GM19467 (cell line): ENCODE results near the gene SENP1.

Experiments used
- ATAC-seq: cut with Tn5 transposase; IDR thresholded peaks from one replicate; pipeline ENCODE4 v1.9.1; 2021; ENCODE audit warnings: mild to moderate bottlenecking, moderate library complexity; ENCODE audit not compliant: unreplicated experiment

SENP1 gene

DNA sequence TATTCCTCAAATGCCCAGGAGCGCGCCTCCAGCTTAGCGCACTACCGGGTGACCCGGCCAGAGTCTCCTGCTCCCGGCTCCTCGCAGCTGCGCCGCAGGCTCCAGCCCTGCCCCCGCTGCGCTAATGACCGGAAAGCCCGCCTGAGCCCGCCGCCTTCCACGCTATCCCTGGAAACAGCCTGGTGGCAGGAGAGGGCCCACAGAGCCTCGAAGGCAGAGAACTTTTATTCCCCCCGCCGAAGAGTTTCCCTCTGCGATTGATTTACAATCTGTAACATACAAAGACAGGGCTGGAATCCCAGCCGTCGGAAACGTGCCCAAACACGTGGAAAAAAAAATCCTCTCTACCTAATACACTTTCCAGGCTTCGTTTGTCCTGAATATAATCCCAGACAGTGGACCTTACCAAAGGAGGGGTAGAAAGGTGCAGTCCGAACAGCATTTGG, 103.1 kb downstream of the SENP1 start:
- ATAC-seq = no peak

DNA sequence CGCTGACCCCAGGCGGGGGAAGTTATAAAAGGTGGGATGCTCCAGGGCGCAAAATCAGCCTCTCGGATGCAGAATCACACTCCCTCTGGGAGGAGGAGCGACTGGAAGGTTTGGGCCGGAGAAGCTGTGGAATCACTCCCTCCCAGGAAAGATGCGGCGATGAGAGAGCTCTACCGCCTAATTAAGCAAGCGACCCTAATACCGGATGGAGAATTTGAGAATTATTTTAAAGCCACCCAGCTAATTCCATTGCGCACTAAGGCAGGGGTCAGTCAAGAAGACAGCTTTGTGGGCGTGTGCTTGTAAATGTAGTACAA, 103.5 kb downstream of the SENP1 start:
- ATAC-seq = no peak

DNA sequence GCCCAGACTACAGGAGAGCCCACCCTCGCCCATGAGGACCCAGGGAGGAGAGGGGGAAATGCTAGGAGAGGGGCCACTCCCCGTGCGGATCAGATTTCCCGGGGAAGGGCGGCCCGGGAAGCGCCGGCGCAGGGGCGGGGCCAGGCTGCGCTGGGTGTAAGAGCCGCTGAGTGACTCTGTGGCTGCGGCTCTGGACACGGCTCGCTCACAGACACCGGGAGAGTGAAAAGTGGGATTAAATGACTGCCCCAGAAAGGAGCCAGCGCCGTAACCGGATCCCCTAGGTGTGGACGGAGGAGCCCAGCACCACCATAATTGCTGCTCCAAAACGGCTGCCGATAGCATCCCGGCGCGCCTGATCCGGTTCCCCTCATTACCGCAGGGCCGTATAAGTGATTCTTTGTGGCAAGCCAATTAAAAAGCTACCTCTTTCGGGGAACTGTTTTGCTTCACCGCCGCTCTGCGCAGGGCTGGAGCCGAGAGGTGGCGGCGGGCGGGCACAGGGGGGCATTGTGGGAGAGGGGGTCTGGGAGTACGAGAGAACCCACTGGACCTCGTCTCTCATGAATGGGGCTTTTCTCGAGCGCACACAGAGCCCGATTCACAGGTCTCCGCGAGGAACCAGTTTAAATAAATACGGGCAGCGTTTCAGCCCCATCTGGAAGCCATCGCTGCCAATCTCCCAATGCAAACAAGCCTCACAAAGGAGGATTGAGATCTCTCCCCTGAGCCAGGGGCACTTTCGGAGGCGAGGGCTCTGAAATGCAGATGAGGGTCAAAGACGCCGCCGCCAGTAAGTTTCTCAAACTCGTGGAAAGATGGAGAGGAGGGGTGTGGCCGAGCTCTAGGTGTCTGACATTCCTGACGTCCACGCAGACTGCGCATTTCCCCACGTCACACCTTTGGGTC, 104.1 kb downstream of the SENP1 start:
- no peak for ATAC-seq

DNA sequence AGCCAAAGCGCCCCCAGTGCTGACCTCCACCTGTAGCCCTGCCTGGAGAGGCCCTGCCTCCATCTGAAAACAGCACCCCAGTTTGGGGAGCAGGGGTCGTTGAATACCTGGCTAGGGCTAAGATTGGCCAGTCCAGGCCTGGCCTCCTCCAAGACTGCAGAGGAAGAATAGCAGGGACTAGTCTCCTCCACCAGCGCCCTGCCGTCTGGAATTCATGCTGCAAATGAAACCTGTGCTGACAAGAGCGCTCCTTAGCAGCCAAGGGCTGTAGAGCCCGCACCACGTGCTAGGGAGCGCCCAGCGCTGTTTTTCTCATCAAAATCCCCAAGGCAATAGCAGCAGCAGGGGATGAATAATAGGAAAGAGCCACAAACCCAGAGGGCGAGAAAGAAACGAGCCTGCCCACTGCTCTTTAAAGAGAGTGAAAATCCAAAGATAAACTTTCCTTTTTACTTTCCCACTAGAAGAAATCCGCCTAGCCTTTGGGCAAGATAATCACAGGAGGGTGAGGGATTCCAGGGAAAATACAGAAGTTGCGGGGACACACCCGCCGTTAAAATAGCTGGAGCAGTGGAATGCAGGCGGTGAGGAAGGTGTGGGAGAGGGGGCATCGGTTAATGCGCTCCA, 104.9 kb downstream of the SENP1 start:
- ATAC-seq = no peak

DNA sequence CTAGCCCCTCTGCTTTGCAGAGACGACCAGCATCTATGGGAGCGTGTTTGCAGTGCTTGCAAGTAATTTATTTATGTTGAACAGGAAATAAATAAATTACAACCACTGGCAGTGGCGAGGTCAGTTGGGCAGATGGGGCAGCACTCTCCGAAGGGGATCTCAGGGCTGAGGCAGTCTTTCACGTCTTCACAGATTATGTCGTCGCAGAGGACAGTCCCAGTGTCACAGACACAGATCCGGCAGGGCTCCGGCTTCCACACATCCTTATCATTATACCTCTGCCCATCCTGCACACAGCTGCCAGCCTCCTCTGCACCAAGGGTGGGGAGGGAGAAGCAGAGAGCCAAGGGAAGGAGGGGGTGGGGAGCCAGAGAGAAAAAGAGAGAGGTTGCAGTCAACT, 106.1 kb downstream of the SENP1 start:
- ATAC-seq = no peak

DNA sequence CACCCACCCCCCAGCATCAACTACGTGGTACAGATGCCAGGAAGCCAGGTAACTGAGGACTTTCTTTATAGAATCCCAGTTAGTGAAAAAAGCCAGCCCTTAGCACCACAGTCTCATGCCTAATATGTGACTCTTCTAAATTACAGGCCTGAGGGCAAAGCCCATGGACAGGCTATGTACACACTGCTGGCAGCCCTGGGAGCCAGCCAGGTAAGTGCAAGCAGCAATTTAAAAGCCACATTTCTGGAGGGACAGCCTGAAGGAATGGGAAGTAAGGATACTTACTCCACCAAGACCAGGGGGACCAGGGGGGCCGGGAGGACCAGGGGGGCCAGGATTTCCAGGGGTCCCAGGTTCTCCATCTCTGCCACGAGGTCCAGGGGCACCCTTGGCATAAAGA, 108.6 kb downstream of the SENP1 start:
- ATAC-seq = no peak

DNA sequence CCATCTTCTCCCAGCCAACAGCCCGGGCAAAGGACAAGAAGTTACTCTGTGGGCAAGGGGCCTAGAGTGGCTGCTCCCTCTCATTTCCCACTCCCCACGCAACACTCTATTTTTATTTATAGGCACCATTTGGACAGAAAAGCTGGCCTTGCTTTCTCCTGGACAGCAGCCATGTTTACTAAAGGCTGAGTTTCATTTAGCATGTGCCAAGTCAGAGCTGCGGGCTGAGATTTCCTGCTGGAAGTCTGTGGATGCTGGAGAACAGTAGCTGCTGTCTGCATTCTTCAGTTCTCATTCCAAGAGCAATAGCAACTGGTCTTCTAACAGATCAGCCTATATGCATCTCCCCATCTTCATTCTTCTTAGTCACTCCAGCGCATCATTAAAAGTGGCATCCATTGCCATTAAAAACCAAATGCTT, 109.9 kb downstream of the SENP1 start:
- ATAC-seq = no peak

DNA sequence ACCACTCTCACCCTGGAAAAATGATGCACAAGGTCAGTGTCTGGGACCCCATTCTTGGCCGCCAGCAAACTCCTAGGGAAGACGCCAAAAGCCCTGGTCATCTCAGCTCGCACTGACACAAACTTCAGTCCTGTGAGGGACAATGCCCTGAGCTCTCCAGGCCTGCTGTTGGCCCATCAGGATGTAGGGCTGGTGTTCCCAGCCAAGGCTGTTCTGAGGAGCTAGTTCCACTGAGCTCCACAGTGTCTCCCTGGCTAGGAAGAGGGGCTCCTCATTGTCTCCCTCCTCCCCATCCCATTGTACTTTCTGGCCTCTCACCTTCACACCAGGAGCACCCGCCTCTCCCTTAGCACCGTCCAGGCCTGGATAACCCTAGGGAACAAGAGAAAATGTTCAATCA, 112.4 kb downstream of the SENP1 start:
- ATAC-seq = no peak
